Fibroblast of gingiva (primary cell): Measurements from ENCODE around the gene FAM120A.

Experiments used
- DNase-seq: peaks from one replicate; pipeline ENCODE4 v3.0.0-alpha.2; 2011; ENCODE audit warnings: low read depth

The FAM120A gene

GRCh38 chr9:93558503-93558902, 107.0 kb downstream of the FAM120A start:
- DNase-seq, result no peak

DNA sequence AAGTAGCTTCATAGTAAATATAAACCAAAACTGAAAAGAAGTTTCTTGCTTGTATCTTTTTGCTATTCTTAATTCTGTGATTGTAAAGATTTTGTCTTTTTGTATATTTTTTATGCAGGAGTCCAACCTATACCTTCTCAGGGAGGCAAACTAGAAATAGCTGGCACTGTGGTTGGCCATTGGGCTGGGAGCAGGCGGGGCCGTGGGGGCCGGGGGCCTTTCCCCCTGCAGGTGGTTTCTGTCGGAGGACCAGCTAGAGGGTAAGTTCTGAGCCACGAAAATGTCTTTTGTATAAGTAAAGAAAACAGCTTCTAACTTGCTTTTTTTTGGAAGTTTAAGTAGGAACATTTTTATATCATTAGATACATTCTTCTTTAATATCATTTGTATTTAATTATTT, 109.5 kb downstream of the FAM120A start:
- no peak for DNase-seq

- no peak for DNase-seq
Observed at GRCh38 chr9:93562157-93562556, 110.7 kb downstream of the FAM120A start.

DNA sequence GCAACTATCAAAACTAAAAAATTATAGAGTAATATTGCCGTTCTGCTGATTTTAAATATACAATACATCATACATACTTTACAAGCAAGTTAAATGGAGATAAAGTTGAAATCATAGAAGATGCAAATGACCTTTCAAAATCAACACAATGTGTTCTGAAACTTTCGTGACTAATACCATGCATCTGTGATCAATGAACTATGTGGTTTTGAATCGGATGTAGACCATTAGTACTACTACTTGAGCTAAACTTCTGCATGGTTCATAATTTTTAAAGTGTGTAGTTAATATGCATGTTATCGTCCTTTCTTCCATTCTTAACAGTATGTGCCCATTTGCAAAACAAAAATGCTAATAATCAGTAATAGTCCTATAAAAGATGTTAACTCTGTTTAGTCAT, 113.6 kb downstream of the FAM120A start:
- DNase-seq, result no peak

DNA sequence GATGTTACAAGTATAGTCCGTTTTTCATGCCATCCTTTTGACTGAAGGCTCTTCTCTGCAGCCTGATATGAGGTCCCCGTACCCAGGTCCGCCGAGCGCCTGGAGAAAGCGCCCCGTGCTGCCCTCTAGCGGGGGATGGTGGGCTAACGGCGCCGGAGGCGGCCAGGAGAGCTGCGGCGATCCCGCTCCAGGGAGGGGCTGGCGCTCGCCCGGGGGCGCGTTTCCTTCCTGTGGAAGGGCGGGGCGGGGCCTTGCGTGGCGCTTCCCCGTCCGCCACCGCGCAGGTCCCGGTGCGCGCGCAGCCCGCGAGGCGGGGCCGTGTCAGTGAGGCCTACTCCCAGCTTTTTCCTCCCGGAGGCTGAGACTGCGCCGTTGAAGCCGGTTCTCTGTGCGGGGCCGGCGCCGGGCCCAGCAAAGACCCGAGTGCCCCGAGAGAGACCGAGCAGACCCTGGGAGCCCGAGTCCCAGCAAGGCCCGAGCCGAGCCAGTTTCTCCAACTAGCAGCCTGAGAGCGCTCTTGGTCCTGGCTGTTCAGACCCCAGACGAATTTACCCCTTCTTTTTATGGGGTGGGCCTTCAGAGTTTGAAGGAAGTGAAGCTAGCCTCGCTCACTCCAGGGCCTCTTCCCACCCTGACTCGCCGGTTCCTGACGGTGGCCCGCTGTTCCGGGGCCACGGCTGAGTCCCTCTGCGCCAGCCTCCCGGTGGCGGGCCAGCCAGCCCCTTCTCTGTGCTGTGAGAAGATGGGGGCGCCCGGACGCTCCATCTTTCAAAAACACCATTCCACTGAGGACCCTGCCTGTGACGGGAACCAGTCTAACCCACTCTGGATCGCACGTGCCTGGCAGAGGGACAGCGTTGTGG, 115.2 kb downstream of the FAM120A start:
- DNase-seq, result peak; percentile 96

- DNase-seq, result no peak
Observed at GRCh38 chr9:93567271-93567959, 115.9 kb downstream of the FAM120A start.

GRCh38 chr9:93568169-93568568, 116.7 kb downstream of the FAM120A start:
- no peak for DNase-seq

- no peak for DNase-seq
Observed at GRCh38 chr9:93569621-93570174, 118.2 kb downstream of the FAM120A start.

- no peak for DNase-seq
Observed at GRCh38 chr9:93572221-93572620, 120.7 kb downstream of the FAM120A start.

DNA sequence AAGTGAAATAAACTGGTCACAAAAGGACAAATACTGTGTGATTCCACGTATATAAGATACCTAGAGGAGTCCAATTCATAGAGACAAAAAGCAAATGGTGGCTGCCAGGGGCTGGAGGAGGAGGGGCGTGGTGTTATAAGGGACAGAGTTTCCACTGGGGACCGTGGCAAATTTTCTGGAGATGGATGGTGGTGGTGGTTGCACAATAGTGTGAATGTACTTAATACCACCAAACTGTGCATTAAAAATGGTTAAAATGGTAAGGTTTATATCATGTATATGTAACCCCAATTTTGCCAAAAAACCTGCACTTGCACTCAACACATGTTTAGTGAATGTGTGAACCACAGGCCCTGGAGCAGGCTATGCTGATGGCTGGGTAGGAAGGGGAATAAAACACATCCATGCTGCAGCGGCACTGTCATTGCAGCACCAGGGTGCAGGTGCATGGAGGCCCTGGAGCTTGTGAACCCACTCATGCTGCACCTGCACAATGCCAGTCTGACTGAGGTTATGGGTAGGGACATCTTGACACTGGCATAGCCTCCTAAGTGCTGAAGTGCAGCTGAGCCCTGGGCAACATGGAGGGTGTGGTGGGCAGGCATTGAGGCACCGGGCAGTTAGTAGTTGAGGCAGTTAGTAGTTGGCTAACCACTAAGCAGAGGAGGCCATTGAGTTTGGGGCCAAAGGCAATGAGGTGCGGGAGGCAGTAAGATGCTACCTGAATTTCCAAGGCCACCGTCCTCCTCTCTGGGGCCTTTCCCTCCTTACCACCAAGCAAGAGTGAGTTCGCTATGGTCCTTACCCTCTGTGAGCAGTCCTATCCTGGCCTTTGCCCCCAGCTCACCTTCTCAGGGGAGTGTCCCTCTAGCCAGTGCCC, 121.4 kb downstream of the FAM120A start:
- no peak for DNase-seq

GRCh38 chr9:93573516-93573828, 122.0 kb downstream of the FAM120A start:
- DNase-seq, result no peak

- DNase-seq, result no peak
Observed at GRCh38 chr9:93574091-93574899, 122.8 kb downstream of the FAM120A start.

- no peak for DNase-seq
Observed at GRCh38 chr9:93574900-93575795, 123.7 kb downstream of the FAM120A start.

GRCh38 chr9:93575796-93576257, 124.3 kb downstream of the FAM120A start:
- DNase-seq, result peak; percentile 44

- DNase-seq, result no peak
Observed at GRCh38 chr9:93576258-93577077, 125.0 kb downstream of the FAM120A start, which contains the start of gene PHF2. TSS of gene PHF2 (plus strand) at chr9:93576584. CDS start at chr9:93576774, 190 bp downstream.

GRCh38 chr9:93577078-93577974, 125.8 kb downstream of the FAM120A start:
- peak; percentile 18 for DNase-seq

DNA sequence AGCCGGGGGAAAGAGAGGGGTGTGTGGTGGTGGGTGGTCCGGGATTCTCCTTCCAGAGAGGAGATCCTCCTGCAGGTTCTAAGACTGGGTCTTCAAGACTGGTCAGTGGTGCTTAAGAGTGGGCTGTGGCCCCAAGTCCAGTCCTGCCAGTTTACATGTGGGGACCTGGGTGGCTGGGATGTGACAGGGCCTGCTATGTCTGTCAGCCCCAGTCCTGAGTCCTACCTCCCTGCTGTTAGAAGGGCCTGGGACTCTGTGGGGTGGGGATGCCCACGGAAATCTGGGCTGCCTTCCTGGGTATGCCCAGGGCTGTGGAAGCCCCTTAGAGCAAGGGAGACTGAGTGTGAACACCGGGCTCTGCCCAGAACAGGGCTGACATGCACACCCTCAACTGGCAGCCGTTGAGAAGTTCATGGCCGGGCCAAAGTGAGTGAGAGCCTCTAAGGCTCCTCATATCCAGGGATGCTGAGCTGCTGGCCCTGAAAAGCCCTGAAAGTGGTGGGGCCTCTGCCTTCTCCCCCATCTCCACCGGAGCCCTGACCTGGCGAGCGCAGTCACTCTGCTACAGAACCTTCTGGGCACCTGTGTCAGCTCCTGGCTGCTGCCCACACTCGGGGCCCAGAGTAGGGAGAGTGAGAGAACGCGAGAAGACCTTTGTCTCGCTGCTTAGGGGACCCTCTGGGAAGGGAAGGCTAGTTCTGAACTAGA, 126.6 kb downstream of the FAM120A start:
- no peak for DNase-seq

GRCh38 chr9:93578844-93579243, 127.4 kb downstream of the FAM120A start:
- no peak for DNase-seq
